Measurements from ENCODE around the gene ZNF831. TPM values are rescaled to one million over a fixed set of nuclear protein-coding genes. Genes with fewer than 3 reads are reported as not detected.

Gene ZNF831
- total RNA-seq, 4 donors from 2014 or later, result 0.05 to 0.07 TPM; not detected in 2

DNA sequence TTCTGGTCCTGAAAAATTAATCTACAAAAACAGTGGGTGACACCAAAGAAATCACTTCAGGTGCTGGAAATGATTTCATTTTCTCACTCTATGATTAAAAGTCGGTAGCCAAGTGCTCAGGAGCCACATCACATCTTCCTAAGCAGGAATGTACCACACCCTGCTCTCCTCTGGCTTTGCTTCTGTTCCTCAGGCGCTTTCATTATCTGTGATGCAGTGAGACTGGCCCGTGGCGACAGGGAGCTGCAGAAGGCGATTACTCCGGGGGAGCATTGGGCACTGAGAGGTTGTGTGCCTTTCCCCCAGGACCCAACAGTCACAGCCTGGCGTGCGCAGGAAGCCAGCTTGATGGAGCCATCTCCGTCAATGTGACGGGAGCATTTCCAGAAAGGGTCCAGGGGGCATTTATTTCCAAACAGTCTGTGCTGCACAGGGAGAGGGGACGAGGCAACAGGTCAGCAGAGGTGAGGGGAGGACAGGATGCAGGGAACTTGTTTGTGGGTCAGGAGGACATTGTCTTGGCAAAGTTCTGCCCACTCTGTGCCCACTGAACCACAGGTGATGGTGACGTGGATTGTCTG lies 5.6 kb upstream of the ZNF831 start:
- intact Hi-C loops (cut with DNase I; ENCODE audit: low total_unique reads) (no loop called here), in situ Hi-C loops (cut with MboI; ENCODE audit: low sequenced_read_pairs in 4 of 4) (no loop called here)
- Histone ChIP-seq H3K4me1 (peaks cover 4 to 11% of the 10 kb centered on the region in 2 donors), H3K27me3 (peaks cover 0 to 3% (median 0%) of the 10 kb centered on the region in 3 donors), H3K4me3 (no peak overlapping the region), H3K36me3 (no peaks in the 10 kb centered on the region), H3K27ac (no peak overlapping the region), H3K9me3 (no peaks in the 10 kb centered on the region)
- DNase-seq (no peak), ATAC-seq (no peak)
- TF ChIP-seq POLR2A (IDR thresholded peaks at IDR 0.05), result no peak
- TF ChIP-seq, protein P1, sequence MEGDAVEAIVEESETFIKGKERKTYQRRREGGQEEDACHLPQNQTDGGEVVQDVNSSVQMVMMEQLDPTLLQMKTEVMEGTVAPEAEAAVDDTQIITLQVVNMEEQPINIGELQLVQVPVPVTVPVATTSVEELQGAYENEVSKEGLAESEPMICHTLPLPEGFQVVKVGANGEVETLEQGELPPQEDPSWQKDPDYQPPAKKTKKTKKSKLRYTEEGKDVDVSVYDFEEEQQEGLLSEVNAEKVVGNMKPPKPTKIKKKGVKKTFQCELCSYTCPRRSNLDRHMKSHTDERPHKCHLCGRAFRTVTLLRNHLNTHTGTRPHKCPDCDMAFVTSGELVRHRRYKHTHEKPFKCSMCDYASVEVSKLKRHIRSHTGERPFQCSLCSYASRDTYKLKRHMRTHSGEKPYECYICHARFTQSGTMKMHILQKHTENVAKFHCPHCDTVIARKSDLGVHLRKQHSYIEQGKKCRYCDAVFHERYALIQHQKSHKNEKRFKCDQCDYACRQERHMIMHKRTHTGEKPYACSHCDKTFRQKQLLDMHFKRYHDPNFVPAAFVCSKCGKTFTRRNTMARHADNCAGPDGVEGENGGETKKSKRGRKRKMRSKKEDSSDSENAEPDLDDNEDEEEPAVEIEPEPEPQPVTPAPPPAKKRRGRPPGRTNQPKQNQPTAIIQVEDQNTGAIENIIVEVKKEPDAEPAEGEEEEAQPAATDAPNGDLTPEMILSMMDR (IDR thresholded peaks at IDR 0.05 in 4 of 5, conservative IDR thresholded peaks at IDR 0.05 in 1 of 5), result no peak

DNA sequence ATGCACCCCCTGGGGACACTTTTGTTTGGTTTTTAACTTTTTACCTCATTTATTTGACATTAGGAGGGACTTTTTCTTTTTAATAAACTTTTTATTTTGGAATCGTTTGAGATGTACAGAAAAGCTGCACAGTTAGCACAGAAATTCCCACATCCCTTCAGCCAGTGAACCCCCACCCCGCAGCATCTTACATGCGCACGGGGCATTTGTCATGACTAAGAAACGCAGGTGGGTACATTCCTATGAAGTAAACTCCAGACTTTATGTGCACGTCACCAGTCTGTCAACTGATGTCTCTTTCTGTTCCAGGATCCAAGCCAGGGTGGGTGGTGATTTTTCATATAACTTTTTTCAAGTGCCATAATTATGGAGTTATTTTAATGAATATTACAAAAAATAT lies 4.9 kb upstream of the ZNF831 start:
- in situ Hi-C loops (cut with MboI; ENCODE audit: low sequenced_read_pairs in 4 of 4) (no loop called here), intact Hi-C loops (cut with DNase I; ENCODE audit: low total_unique reads) (no loop called here)
- H3K36me3 ChIP-seq, result no peaks in the 10 kb centered on the region
- DNase-seq (no peak), ATAC-seq (no peak)
- peaks cover 1 to 5% of the 10 kb centered on the region in 2 donors for H3K4me1 ChIP-seq
- H3K4me3 ChIP-seq, result no peak overlapping the region
- TF ChIP-seq POLR2A (IDR thresholded peaks at IDR 0.05), result no peak
- TF ChIP-seq, protein P1 (IDR thresholded peaks at IDR 0.05 in 4 of 5, conservative IDR thresholded peaks at IDR 0.05 in 1 of 5), result no peak
- no peak overlapping the region for H3K27ac ChIP-seq
- no peaks in the 10 kb centered on the region for H3K9me3 ChIP-seq
- peaks cover 0 to 3% (median 0%) of the 10 kb centered on the region in 3 donors for H3K27me3 ChIP-seq

DNA sequence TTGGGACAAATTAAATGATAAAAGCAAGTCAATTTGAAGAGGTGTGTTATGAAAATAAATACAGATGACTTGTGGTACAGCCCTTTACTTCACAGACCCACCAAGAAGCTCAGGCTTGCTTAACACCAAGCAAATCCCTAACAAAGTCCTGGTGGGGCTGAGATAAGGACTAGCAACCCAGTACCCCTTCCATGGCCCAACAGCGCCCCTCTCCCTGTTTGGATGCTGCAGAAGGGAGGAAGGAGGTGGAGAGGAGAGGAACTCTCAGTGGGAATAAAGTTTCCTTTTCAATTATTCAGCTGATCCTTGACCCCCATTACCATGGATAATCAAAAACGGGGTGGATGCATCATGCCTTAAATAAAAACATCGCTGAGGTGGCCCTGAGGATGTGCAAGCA lies 4.5 kb upstream of the ZNF831 start:
- in situ Hi-C loops (cut with MboI; ENCODE audit: low sequenced_read_pairs in 4 of 4) (no loop called here), intact Hi-C loops (cut with DNase I; ENCODE audit: low total_unique reads) (no loop called here)
- Histone ChIP-seq H3K4me3 (no peak overlapping the region), H3K36me3 (no peaks in the 10 kb centered on the region), H3K27me3 (peaks cover 0 to 3% (median 0%) of the 10 kb centered on the region in 3 donors), H3K27ac (no peak overlapping the region), H3K4me1 (peaks cover 0 to under 1% of the 10 kb centered on the region in 2 donors), H3K9me3 (no peaks in the 10 kb centered on the region)
- TF ChIP-seq, protein P1 (IDR thresholded peaks at IDR 0.05 in 4 of 5, conservative IDR thresholded peaks at IDR 0.05 in 1 of 5), result no peak
- TF ChIP-seq POLR2A (IDR thresholded peaks at IDR 0.05), result no peak
- ATAC-seq (no peak), DNase-seq (no peak)

DNA sequence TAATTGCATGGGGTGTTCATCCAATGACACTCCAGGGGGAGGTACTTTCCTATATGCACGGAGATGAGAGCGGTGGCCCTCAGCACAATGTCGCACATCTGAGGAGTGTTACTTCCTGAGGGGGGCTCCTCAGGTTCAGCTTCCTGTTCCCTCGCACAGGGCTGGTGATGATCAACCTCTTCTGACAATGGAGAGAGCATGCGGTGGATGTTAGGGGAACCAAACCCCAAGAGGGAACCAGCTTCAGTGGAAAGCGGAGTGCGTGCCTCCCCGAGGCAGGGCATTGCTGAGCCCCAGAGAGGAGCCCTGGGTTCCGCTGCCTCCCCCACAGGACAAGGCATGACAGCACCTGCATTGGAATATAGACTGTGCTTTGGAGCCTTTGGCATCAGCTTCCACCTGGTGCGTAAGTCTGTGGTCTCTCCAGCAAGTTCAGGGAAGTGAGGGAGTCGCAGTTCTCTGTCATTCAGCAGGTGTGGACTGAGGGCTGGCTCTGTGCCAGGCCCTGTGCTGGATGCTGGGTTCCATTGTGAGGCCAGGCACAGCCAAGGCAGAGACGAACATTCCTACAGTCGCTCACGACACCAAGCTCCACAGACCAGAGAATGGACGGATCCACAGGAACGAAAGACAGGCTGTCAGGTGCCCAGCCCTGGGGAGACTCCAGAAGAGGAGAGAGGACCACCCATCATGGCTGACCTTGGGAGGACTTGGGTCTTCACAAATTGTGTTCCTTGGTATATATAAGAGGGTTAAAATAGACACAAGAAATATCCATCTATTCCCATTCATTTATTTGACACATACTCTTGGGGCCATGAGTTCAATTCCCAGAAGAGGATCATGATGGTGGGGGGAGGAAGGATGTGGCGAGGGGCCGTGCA lies 3.9 kb upstream of the ZNF831 start:
- DNase-seq, result no peak
- no peaks in the 10 kb centered on the region for H3K36me3 ChIP-seq
- H3K27ac ChIP-seq, result no peak overlapping the region
- intact Hi-C loops (cut with DNase I; ENCODE audit: low total_unique reads) (no loop called here), in situ Hi-C loops (cut with MboI; ENCODE audit: low sequenced_read_pairs in 4 of 4) (no loop called here)
- no peaks in the 10 kb centered on the region for H3K4me1 ChIP-seq
- H3K4me3 ChIP-seq, result no peak overlapping the region
- ATAC-seq, result no peak
- H3K9me3 ChIP-seq, result no peaks in the 10 kb centered on the region
- TF ChIP-seq POLR2A (IDR thresholded peaks at IDR 0.05), result no peak
- TF ChIP-seq, protein P1 (IDR thresholded peaks at IDR 0.05 in 4 of 5, conservative IDR thresholded peaks at IDR 0.05 in 1 of 5), result no peak
- peaks cover 0 to 3% (median 0%) of the 10 kb centered on the region in 3 donors for H3K27me3 ChIP-seq
